CD4-positive, alpha-beta T cell treated with Interleukin-12 subunit alpha and Interleukin-12 subunit beta, for 1 hour (primary cell): ENCODE results near the gene GCFC2.

Experiments
- DNase-seq: peaks from one replicate; pipeline ENCODE4 v3.0.0-alpha.2; 2020

The GCFC2 gene

DNA sequence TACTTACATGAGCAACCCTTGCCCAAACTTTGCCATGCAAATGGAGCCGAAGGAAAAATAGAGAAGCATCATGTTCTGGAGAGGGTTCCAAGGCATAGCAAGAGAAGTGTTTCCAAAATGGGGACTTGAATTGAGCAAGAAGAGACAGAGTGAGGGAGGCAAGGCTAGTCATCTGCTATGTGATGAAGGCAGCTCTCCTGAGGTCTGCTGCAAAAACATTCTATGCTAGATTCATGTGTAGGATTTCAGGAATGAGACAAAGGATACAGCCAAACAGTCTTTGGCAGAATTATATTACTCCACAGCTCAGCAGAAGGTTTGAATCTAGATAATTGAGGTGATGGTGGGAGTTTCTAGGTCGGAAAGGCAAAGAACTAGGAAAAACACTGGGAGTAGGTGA lies 88.2 kb downstream of the GCFC2 start:
- DNase-seq = no peak

- DNase-seq = no peak
Measured at GRCh38 chr2:75621228-75621627, 89.5 kb downstream of the GCFC2 start.

DNA sequence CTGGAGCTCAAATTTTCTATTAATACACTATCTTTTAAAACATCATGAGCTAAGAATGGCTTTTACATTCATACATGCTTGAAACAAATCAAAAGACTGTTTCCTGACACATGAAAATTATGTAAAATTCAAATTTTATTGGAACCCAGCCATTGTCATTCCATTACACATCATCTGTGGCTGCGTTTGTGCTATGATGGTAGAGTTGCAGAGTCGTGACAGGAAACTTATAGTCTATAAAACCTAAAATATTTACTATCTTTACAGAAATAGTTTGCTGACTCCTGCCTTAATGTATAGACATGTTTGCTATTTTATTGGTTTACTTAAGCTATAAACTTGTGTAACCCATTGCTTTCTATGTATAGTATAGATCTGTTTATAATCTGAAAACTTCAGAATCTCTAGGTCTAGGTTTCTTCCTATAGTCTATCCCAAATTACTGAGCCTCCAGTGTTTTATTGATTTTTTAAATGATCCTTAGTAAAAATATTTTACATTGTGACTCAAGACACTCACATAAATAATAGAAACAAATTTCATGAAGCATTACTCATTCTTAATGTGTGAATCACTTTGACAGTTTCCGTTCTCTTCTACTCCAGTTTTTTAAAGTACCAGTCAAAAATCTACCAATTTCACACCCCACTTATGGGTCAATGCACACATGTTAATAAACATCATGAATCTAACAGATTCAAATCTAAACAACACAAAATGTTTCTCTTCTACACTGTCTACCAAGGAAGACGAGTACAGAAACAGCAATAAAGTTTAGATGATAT lies 90.6 kb downstream of the GCFC2 start:
- no peak for DNase-seq

DNA sequence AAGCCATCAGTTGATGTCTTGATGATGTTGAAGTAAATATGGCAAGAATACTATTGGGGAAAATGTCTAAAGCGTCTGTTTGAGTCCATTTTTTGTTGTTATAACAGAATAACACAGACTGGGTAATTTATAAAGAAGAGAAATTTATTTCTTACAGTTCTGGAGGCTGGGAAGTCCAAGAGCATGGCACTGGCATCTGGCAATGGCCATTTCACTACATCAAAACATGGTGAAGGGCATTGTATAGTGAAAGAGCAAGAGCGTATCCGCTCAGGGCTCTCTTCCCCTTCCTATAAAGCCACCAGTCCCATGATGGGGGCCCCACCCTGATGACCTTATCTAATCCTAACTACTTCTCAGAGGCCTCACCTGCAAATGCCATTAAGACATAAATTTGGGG lies 93.8 kb downstream of the GCFC2 start:
- DNase-seq = no peak

DNA sequence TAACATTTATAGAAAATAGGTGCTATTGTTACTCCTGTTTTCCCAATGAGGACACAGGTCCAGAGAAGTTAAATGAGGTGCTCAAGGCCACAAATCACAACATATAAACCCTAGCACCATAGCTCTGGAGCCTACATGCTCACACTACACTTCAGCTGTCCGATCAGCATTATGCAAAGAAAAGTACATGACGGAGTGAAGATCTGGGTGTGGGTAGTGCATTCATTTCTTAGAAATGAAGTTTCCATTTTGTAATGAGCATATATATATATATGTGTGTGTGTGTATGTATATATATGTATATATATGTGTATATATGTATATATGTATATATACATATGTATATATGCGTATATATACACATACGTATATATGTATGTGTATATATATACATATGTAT lies 94.3 kb downstream of the GCFC2 start:
- DNase-seq = no peak

GRCh38 chr2:75614162-75614651 lies 96.5 kb downstream of the GCFC2 start:
- DNase-seq = no peak

DNA sequence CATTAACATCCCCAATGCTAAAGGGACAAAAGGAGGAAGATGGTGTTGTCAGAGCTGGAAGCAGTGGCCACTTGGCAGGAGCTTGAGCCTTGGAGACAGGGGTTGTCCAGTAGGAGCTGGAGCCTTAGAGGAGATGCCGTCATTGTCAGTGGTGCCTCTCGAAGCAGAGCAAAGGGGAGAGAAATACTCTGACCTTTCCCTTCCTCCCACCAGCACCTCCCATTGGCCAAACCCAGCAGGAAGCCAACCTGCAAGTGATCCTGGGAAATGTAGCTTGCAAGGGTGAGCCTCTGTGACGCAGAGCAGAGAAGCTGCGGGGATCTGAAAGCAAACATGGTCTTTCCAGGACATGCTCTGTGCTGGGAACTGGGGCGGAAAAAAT lies 97.9 kb downstream of the GCFC2 start:
- DNase-seq = no peak
